ENCODE data around the gene PHYKPL.

The PHYKPL gene

GRCh38 chr5:178274781-178275537, 42.4 kb upstream of the PHYKPL start:
- H4K20me1 ChIP-seq (ENCODE audit: low read depth, low read length), result no peaks in the 10 kb centered on the region
- H3K9me2 ChIP-seq (replicated peaks; ENCODE audit: insufficient read depth, low read length), result no peaks in the 10 kb centered on the region
- no peak overlapping the region for H2AFZ ChIP-seq (ENCODE audit: low read depth, low read length, severe bottlenecking)
- H3K27ac ChIP-seq (ENCODE audit: low read depth, low read length), result no peak overlapping the region
- H3K4me2 ChIP-seq (ENCODE audit: low read depth, low read length, poor library complexity, severe bottlenecking), result no peak overlapping the region
- H3K36me3 ChIP-seq (ENCODE audit: low read length), result no peaks in the 10 kb centered on the region
- H3K27me3 ChIP-seq (ENCODE audit: low read length), result no peaks in the 10 kb centered on the region
- H3K4me3 ChIP-seq (ENCODE audit: insufficient read depth, low read length, poor library complexity, severe bottlenecking), result no peak overlapping the region
- no peaks in the 10 kb centered on the region for H3F3A ChIP-seq (ENCODE audit: insufficient read depth)
- H3K9ac ChIP-seq (ENCODE audit: low read length), result no peak overlapping the region
- no peaks in the 10 kb centered on the region for H3K9me3 ChIP-seq (ENCODE audit: insufficient read depth, low read length)
- TF ChIP-seq CTCF (IDR thresholded peaks at IDR 0.05; ENCODE audit: insufficient read depth, low read length, poor library complexity, severe bottlenecking) (no peak), EZH2phosphoT487 (conservative IDR thresholded peaks at IDR 0.05; ENCODE audit: low read length) (no peak)
- no peaks in the 10 kb centered on the region for H3K79me2 ChIP-seq (ENCODE audit: insufficient read depth, low read length)

- Histone ChIP-seq H3K9ac (ENCODE audit: low read length) (no peak overlapping the region), H3K9me3 (ENCODE audit: insufficient read depth, low read length) (no peaks in the 10 kb centered on the region), H3K4me2 (ENCODE audit: low read depth, low read length, poor library complexity, severe bottlenecking) (no peak overlapping the region), H3K9me2 (replicated peaks; ENCODE audit: insufficient read depth, low read length) (no peaks in the 10 kb centered on the region), H3K79me2 (ENCODE audit: insufficient read depth, low read length) (no peaks in the 10 kb centered on the region), H2AFZ (ENCODE audit: low read depth, low read length, severe bottlenecking) (no peak overlapping the region), H3K36me3 (ENCODE audit: low read length) (no peaks in the 10 kb centered on the region), H4K20me1 (ENCODE audit: low read depth, low read length) (no peaks in the 10 kb centered on the region), H3K4me3 (ENCODE audit: insufficient read depth, low read length, poor library complexity, severe bottlenecking) (no peak overlapping the region), H3K27me3 (ENCODE audit: low read length) (no peaks in the 10 kb centered on the region), H3K27ac (ENCODE audit: low read depth, low read length) (no peak overlapping the region), H3F3A (ENCODE audit: insufficient read depth) (no peaks in the 10 kb centered on the region)
- TF ChIP-seq EZH2phosphoT487 (conservative IDR thresholded peaks at IDR 0.05; ENCODE audit: low read length) (no peak), CTCF (IDR thresholded peaks at IDR 0.05; ENCODE audit: insufficient read depth, low read length, poor library complexity, severe bottlenecking) (no peak)
Measured at GRCh38 chr5:178273665-178274541, 41.3 kb upstream of the PHYKPL start.

- H3K27ac ChIP-seq (ENCODE audit: low read depth, low read length), result no peak overlapping the region
- H3K79me2 ChIP-seq (ENCODE audit: insufficient read depth, low read length), result no peaks in the 10 kb centered on the region
- H4K20me1 ChIP-seq (ENCODE audit: low read depth, low read length), result no peaks in the 10 kb centered on the region
- H3K4me3 ChIP-seq (ENCODE audit: insufficient read depth, low read length, poor library complexity, severe bottlenecking), result no peak overlapping the region
- TF ChIP-seq CTCF (IDR thresholded peaks at IDR 0.05; ENCODE audit: insufficient read depth, low read length, poor library complexity, severe bottlenecking) (no peak), EZH2phosphoT487 (conservative IDR thresholded peaks at IDR 0.05; ENCODE audit: low read length) (no peak)
- H3F3A ChIP-seq (ENCODE audit: insufficient read depth), result no peaks in the 10 kb centered on the region
- H3K36me3 ChIP-seq (ENCODE audit: low read length), result no peaks in the 10 kb centered on the region
- H3K4me2 ChIP-seq (ENCODE audit: low read depth, low read length, poor library complexity, severe bottlenecking), result no peak overlapping the region
- no peaks in the 10 kb centered on the region for H3K27me3 ChIP-seq (ENCODE audit: low read length)
- no peaks in the 10 kb centered on the region for H3K9me2 ChIP-seq (replicated peaks; ENCODE audit: insufficient read depth, low read length)
- H2AFZ ChIP-seq (ENCODE audit: low read depth, low read length, severe bottlenecking), result no peak overlapping the region
- H3K9me3 ChIP-seq (ENCODE audit: insufficient read depth, low read length), result no peaks in the 10 kb centered on the region
- H3K9ac ChIP-seq (ENCODE audit: low read length), result no peak overlapping the region
Measured at GRCh38 chr5:178273041-178273440, 40.4 kb upstream of the PHYKPL start.
